HepG2 (cell line): ENCODE data around the gene SLBP. TPM values are rescaled to one million over a fixed set of nuclear protein-coding genes. Genes with fewer than 3 reads are reported as not detected.

Experiments used
- BHLHE40 ChIP-seq: IDR thresholded peaks from 2 replicates; pipeline ENCODE4 v1.6.1; 2011; ENCODE audit warnings: low read length, improper control_type of control experiment
- FOXK2 ChIP-seq: fragments of 450-650 bp; IDR thresholded peaks from 2 replicates; pipeline ENCODE4 v1.6.1; 2016
- MAFF ChIP-seq: IDR thresholded peaks from 2 replicates; pipeline ENCODE4 v1.6.1; 2011; ENCODE audit warnings: low read depth, low read length, improper control_type of control experiment
- MATR3 ChIP-seq: sonication (generic); formaldehyde crosslinking; IDR thresholded peaks from 2 replicates; pipeline ENCODE4 v1.4.0; 2020; ENCODE audit warnings: missing genetic modification reagents
- NONO ChIP-seq, 2 experiments: fragments of 450-650 bp in 1 of 2; sonication (generic) in 1 of 2; formaldehyde crosslinking in 1 of 2; IDR thresholded peaks in 1 of 2; conservative IDR thresholded peaks in 1 of 2; 2 replicates each; pipeline versions ENCODE4 v1.6.1 to v1.8.0; 2017 to 2022; ENCODE audit warnings: mild to moderate bottlenecking in 1 of 2, missing genetic modification reagents in 1 of 2, moderate library complexity in 1 of 2
- PRPF4 ChIP-seq: fragments of 200-400 bp; formaldehyde crosslinking; IDR thresholded peaks from 2 replicates; pipeline ENCODE4 v1.6.1; 2016; ENCODE audit warnings: low read length, low read depth; ENCODE audit not compliant: poor library complexity, severe bottlenecking
- RELA ChIP-seq: sonication (generic); formaldehyde crosslinking; IDR thresholded peaks from 2 replicates; pipeline ENCODE4 v1.4.0; 2020; ENCODE audit warnings: missing genetic modification reagents
- RXRB ChIP-seq: IDR thresholded peaks from 2 replicates; pipeline ENCODE4 v1.6.1; 2016; ENCODE audit warnings: borderline replicate concordance, missing genetic modification reagents, missing compliant biosample characterization
- SMYD3 ChIP-seq: sonication (generic); formaldehyde crosslinking; IDR thresholded peaks from 2 replicates; pipeline ENCODE4 v1.8.1; 2023; ENCODE audit warnings: mild to moderate bottlenecking, missing genetic modification reagents
- SRY ChIP-seq: sonication (generic); formaldehyde crosslinking; IDR thresholded peaks from 2 replicates; pipeline ENCODE4 v1.8.0; 2022; ENCODE audit warnings: mild to moderate bottlenecking, missing genetic modification reagents
- WIZ ChIP-seq: sonication (generic); formaldehyde crosslinking; IDR thresholded peaks from 2 replicates; pipeline ENCODE4 v1.5.1; 2020; ENCODE audit warnings: mild to moderate bottlenecking, missing genetic modification reagents
- XRCC5 ChIP-seq: fragments of 200-400 bp; formaldehyde crosslinking; optimal IDR thresholded peaks from 2 replicates; pipeline ENCODE3; 2017; ENCODE audit warnings: mild to moderate bottlenecking, low read length
- ZC3H13 ChIP-seq: sonication (generic); formaldehyde crosslinking; IDR thresholded peaks from 2 replicates; pipeline ENCODE4 v1.8.1; 2023; ENCODE audit warnings: mild to moderate bottlenecking, missing genetic modification reagents, moderate library complexity
- ZNF121 ChIP-seq: sonication (generic); formaldehyde crosslinking; IDR thresholded peaks from 2 replicates; pipeline ENCODE4 v1.5.0; 2020; ENCODE audit warnings: mild to moderate bottlenecking, missing genetic modification reagents
- ZNF253 ChIP-seq: sonication (generic); formaldehyde crosslinking; IDR thresholded peaks from 2 replicates; pipeline ENCODE4 v1.8.0; 2022; ENCODE audit warnings: mild to moderate bottlenecking, missing genetic modification reagents, borderline replicate concordance
- ZNF333 ChIP-seq: sonication (generic); formaldehyde crosslinking; IDR thresholded peaks from 2 replicates; pipeline ENCODE4 v1.4.0; 2020; ENCODE audit warnings: mild to moderate bottlenecking, missing genetic modification reagents, borderline replicate concordance
- ZNF383 ChIP-seq: sonication (generic); formaldehyde crosslinking; IDR thresholded peaks from 2 replicates; pipeline ENCODE4 v1.4.0; 2020; ENCODE audit warnings: missing genetic modification reagents, mild to moderate bottlenecking, borderline replicate concordance
- ZNF543 ChIP-seq: sonication (generic); formaldehyde crosslinking; IDR thresholded peaks from 2 replicates; pipeline ENCODE4 v1.4.0; 2020; ENCODE audit warnings: mild to moderate bottlenecking, missing genetic modification reagents
- ZNF567 ChIP-seq: sonication (generic); formaldehyde crosslinking; IDR thresholded peaks from 2 replicates; pipeline ENCODE4 v1.8.1; 2023; ENCODE audit warnings: mild to moderate bottlenecking, missing genetic modification reagents, borderline replicate concordance
- ZNF598 ChIP-seq: sonication (generic); formaldehyde crosslinking; IDR thresholded peaks from 2 replicates; pipeline ENCODE4 v1.5.1; 2020; ENCODE audit warnings: mild to moderate bottlenecking, missing genetic modification reagents, borderline replicate concordance
- ZNF761 ChIP-seq: sonication (generic); formaldehyde crosslinking; conservative IDR thresholded peaks from 2 replicates; pipeline ENCODE4 v1.4.0; 2020; ENCODE audit warnings: mild to moderate bottlenecking, missing genetic modification reagents
- ZNF788 ChIP-seq: sonication (generic); formaldehyde crosslinking; IDR thresholded peaks from 2 replicates; pipeline ENCODE4 v1.5.0; 2020; ENCODE audit warnings: mild to moderate bottlenecking, missing genetic modification reagents, borderline replicate concordance
- polyA plus RNA-seq, 8 experiments: library from polyadenylated mRNA; depleted of rRNA in 3 of 8; stranded (reverse) in 7 of 8; unstranded in 1 of 8; fragments of >200 nt; fragmentation: Illumina TruSeq in 4 of 8; extraction: Trizol in 4 of 8; gene quantifications; 2 replicates each; pipeline versions ENCODE4 v1.2.1 to v1.2.3, GENCODE V29; 2011 to 2016; ENCODE audit warnings: low read depth in 4 of 8, missing spikeins in 1 of 8, mixed read lengths in 1 of 8; ENCODE audit not compliant: insufficient read depth in 1 of 8
- total RNA-seq, 5 experiments: library from RNA; depleted of rRNA; stranded (reverse); fragments of >200 nt; fragmentation: Illumina TruSeq; extraction: Trizol; gene quantifications; 2 replicates each; pipeline ENCODE4 v1.2.3, GENCODE V29; 2016; ENCODE audit warnings: low read depth in 1 of 5
- TF ChIP-seq, protein P1 (sequence below): sonication (generic); formaldehyde crosslinking; IDR thresholded peaks from 2 replicates; pipeline ENCODE4 v1.4.0; 2020; ENCODE audit warnings: missing genetic modification reagents, mild to moderate bottlenecking, borderline replicate concordance
- TF ChIP-seq, protein P2 (sequence below): sonication (generic); formaldehyde crosslinking; IDR thresholded peaks from 2 replicates; pipeline ENCODE4 v1.4.0; 2020; ENCODE audit warnings: low read depth, missing genetic modification reagents

The SLBP gene
- total and polyA plus RNA-seq, 2 of the 13 experiments (the other 11 are each of a cell fraction or from before 2014, with no cell fraction given) = 43.9 to 104 TPM

DNA sequence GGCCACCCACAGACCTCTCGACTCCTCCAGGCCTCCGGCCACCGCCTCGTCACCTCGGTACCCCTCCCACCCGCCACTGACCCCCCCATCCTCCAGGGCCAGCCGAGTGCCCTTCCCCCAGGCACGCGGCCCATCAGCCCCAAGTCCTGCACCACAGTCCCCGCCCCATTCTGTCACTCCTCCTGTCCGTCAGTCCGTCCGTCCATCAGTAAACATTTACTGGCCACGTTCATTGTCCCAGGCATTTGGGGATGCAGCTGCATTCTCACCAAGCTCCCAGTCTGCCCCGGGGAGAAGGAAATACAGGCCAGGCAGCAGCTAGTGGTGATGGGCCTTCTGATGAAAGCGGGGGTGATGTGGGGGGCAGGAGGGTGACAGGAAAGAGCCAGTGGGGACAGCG, 45.7 kb upstream of the SLBP start (continued):
- TF ChIP-seq, protein P1, sequence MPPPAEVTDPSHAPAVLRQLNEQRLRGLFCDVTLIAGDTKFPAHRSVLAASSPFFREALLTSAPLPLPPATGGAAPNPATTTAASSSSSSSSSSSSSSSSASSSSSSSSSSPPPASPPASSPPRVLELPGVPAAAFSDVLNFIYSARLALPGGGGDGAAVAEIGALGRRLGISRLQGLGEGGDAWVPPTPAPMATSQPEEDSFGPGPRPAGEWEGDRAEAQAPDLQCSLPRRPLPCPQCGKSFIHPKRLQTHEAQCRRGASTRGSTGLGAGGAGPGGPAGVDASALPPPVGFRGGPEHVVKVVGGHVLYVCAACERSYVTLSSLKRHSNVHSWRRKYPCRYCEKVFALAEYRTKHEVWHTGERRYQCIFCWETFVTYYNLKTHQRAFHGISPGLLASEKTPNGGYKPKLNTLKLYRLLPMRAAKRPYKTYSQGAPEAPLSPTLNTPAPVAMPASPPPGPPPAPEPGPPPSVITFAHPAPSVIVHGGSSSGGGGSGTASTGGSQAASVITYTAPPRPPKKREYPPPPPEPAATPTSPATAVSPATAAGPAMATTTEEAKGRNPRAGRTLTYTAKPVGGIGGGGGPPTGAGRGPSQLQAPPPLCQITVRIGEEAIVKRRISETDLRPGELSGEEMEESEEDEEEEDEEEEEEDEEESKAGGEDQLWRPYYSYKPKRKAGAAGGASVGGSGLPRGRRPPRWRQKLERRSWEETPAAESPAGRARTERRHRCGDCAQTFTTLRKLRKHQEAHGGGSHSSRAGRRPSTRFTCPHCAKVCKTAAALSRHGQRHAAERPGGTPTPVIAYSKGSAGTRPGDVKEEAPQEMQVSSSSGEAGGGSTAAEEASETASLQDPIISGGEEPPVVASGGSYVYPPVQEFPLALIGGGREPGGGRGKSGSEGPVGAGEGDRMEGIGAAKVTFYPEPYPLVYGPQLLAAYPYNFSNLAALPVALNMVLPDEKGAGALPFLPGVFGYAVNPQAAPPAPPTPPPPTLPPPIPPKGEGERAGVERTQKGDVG = no peak
- TF ChIP-seq ZNF761 (CRISPR knock-in tag) = no peak
- TF ChIP-seq MAFF = no peak
- TF ChIP-seq ZNF121 (CRISPR knock-in tag) = no peak
- 0 out of 2 replicates have a peak, but pooled peaks have one; percentile 2 for TF ChIP-seq ZNF543 (CRISPR knock-in tag)
- TF ChIP-seq, protein P2, sequence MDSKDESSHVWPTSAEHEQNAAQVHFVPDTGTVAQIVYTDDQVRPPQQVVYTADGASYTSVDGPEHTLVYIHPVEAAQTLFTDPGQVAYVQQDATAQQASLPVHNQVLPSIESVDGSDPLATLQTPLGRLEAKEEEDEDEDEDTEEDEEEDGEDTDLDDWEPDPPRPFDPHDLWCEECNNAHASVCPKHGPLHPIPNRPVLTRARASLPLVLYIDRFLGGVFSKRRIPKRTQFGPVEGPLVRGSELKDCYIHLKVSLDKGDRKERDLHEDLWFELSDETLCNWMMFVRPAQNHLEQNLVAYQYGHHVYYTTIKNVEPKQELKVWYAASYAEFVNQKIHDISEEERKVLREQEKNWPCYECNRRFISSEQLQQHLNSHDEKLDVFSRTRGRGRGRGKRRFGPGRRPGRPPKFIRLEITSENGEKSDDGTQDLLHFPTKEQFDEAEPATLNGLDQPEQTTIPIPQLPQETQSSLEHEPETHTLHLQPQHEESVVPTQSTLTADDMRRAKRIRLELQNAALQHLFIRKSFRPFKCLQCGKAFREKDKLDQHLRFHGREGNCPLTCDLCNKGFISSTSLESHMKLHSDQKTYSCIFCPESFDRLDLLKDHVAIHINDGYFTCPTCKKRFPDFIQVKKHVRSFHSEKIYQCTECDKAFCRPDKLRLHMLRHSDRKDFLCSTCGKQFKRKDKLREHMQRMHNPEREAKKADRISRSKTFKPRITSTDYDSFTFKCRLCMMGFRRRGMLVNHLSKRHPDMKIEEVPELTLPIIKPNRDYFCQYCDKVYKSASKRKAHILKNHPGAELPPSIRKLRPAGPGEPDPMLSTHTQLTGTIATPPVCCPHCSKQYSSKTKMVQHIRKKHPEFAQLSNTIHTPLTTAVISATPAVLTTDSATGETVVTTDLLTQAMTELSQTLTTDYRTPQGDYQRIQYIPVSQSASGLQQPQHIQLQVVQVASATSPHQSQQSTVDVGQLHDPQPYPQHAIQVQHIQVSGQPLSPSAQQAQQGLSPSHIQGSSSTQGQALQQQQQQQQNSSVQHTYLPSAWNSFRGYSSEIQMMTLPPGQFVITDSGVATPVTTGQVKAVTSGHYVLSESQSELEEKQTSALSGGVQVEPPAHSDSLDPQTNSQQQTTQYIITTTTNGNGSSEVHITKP = no peak
- TF ChIP-seq ZC3H13 = no peak; the same call in 1 of the 2 replicates
- TF ChIP-seq FOXK2 = no peak
- TF ChIP-seq SMYD3 (CRISPR knock-in tag) = no peak
- TF ChIP-seq WIZ (CRISPR knock-in tag) = no peak
- TF ChIP-seq ZNF567 (CRISPR knock-in tag) = no peak
- TF ChIP-seq RXRB (CRISPR knock-in tag) = no peak
- TF ChIP-seq MATR3 (CRISPR knock-in tag) = no peak
- no peak for TF ChIP-seq BHLHE40
- TF ChIP-seq NONO (IDR thresholded peaks at IDR 0.05) = no peak
- peak; percentile 66; the same call in 1 of the 2 replicates for TF ChIP-seq NONO (CRISPR knock-in tag; conservative IDR thresholded peaks at IDR 0.05)
- TF ChIP-seq ZNF383 (CRISPR knock-in tag) = no peak
- TF ChIP-seq XRCC5 = no peak
- no peak for TF ChIP-seq ZNF333 (CRISPR knock-in tag)
- no peak for TF ChIP-seq ZNF253 (CRISPR knock-in tag)
- no peak for TF ChIP-seq RELA (CRISPR knock-in tag)
- TF ChIP-seq PRPF4 = no peak
- no peak for TF ChIP-seq ZNF788
- TF ChIP-seq ZNF598 (CRISPR knock-in tag) = no peak
- TF ChIP-seq SRY = no peak
